SK-N-SH (cell line): ENCODE data around the gene LIPM. TPM values are rescaled to one million over a fixed set of nuclear protein-coding genes. Genes with fewer than 3 reads are reported as not detected.

ENCODE experiments used
- CTCF ChIA-PET: fragments of 300-600, 350-600 bp; formaldehyde crosslinking; extraction: SDS; loops from one replicate; lab custom pipeline; 2021; lab: Yijun Ruan, JAX
- POLR2A ChIA-PET: fragments of 350-600 bp; sonication (Branson Sonifier 250); formaldehyde crosslinking; extraction: SDS; loops from one replicate; lab custom pipeline; 2020; ENCODE audit warnings: antibody characterized with exemption, inconsistent platforms; lab: Yijun Ruan, JAX
- DNase-seq: peaks from one replicate; pipeline ENCODE4 v3.0.0; 2012
- H2AFZ ChIP-seq: fragments of 200-600 bp; sonication (generic); 2 replicates; pipeline ENCODE4 v1.8.1; 2016; ENCODE audit warnings: antibody characterized with exemption, mild to moderate bottlenecking, low read depth
- H3F3A ChIP-seq: fragments of 200-600 bp; sonication (generic); replicated peaks from 2 replicates; pipeline ENCODE3; 2016; ENCODE audit warnings: antibody characterized with exemption, mild to moderate bottlenecking; ENCODE audit not compliant: insufficient read depth
- H3K27ac ChIP-seq, 2 experiments: fragments of 200-500 bp in 1 of 2; fragments of 200-600 bp in 1 of 2; sonication (Bioruptor generic) in 1 of 2; sonication (generic), shearing (Covaris generic) in 1 of 2; 2 replicates each; pipeline versions ENCODE4 v1.5.1 to v1.6.1; 2014 to 2016; ENCODE audit warnings: low read depth in 2 of 2, inconsistent platforms in 1 of 2, low read length in 1 of 2, mild to moderate bottlenecking in 1 of 2, mixed read lengths in 1 of 2
- H3K27me3 ChIP-seq: fragments of 200-600 bp; sonication (generic), shearing (Covaris generic); 2 replicates; pipeline ENCODE4 v1.6.1; 2016; ENCODE audit warnings: mixed run types; ENCODE audit not compliant: insufficient read depth
- H3K36me3 ChIP-seq, 2 experiments: fragments of 200-500 bp in 1 of 2; fragments of 200-600 bp in 1 of 2; sonication (Bioruptor generic) in 1 of 2; sonication (generic) in 1 of 2; replicated peaks in 1 of 2; 2 replicates each; pipeline versions ENCODE3 to v1.5.1; 2014 to 2016; ENCODE audit warnings: low read length in 1 of 2, mild to moderate bottlenecking in 1 of 2; ENCODE audit not compliant: insufficient read depth in 2 of 2, control insufficient read depth in 1 of 2
- H3K4me1 ChIP-seq, 2 experiments: fragments of 200-500 bp in 1 of 2; fragments of 200-600 bp in 1 of 2; sonication (Bioruptor generic) in 1 of 2; sonication (generic), shearing (Covaris generic) in 1 of 2; 2 replicates each; pipeline versions ENCODE4 v1.5.1 to v1.6.1; 2014 to 2016; ENCODE audit warnings: low read depth in 1 of 2, low read length in 1 of 2, mixed run types in 1 of 2; ENCODE audit not compliant: insufficient read depth in 2 of 2, control insufficient read depth in 1 of 2
- H3K4me2 ChIP-seq: fragments of 200-600 bp; sonication (generic), shearing (Covaris generic); 2 replicates; pipeline ENCODE4 v1.6.1; 2017; ENCODE audit warnings: mixed run types
- H3K4me3 ChIP-seq, 2 experiments: fragments of 200-500 bp in 1 of 2; fragments of 200-600 bp in 1 of 2; sonication (Bioruptor generic) in 1 of 2; sonication (generic), shearing (Covaris generic) in 1 of 2; 2 replicates each; pipeline versions ENCODE4 v1.5.1 to v1.8.1; 2014 to 2016; ENCODE audit warnings: low read depth in 2 of 2, inconsistent platforms in 1 of 2, low read length in 1 of 2, mild to moderate bottlenecking in 1 of 2, mixed read lengths in 1 of 2, moderate library complexity in 1 of 2
- H3K79me2 ChIP-seq: fragments of 200-600 bp; sonication (generic); 2 replicates; pipeline ENCODE4 v1.8.1; 2017; ENCODE audit warnings: mild to moderate bottlenecking; ENCODE audit not compliant: insufficient read depth
- H3K9ac ChIP-seq: fragments of 200-600 bp; sonication (generic); 2 replicates; pipeline ENCODE4 v1.6.1; 2017; ENCODE audit warnings: mixed run types
- H3K9me2 ChIP-seq: fragments of 200-600 bp; sonication (generic); 2 replicates; pipeline ENCODE4 v1.6.1; 2017; ENCODE audit warnings: mixed run types
- H3K9me3 ChIP-seq: fragments of 200-600 bp; sonication (generic); 2 replicates; pipeline ENCODE4 v1.6.1; 2017; ENCODE audit warnings: mixed run types, mild to moderate bottlenecking, moderate library complexity
- H4K20me1 ChIP-seq: fragments of 200-600 bp; sonication (generic); 2 replicates; pipeline ENCODE4 v1.6.1; 2017; ENCODE audit warnings: mild to moderate bottlenecking, mixed run types; ENCODE audit not compliant: insufficient read depth
- CTCF ChIP-seq: fragments of 200-600 bp; sonication (generic); IDR thresholded peaks from 2 replicates; pipeline ENCODE4 v1.6.1; 2017; ENCODE audit warnings: antibody characterized with exemption, mild to moderate bottlenecking, moderate library complexity
- EZH2phosphoT487 ChIP-seq: fragments of 200-600 bp; sonication (generic); IDR thresholded peaks from 2 replicates; pipeline ENCODE4 v1.6.1; 2017; ENCODE audit warnings: low read depth, mixed run types, mild to moderate bottlenecking, antibody characterized with exemption, moderate library complexity, borderline replicate concordance
- FOXM1 ChIP-seq: IDR thresholded peaks from 2 replicates; pipeline ENCODE4 v1.4.0; 2012; ENCODE audit warnings: low read depth, mild to moderate bottlenecking
- GATA2 ChIP-seq: sonication (generic); formaldehyde crosslinking; IDR thresholded peaks from 2 replicates; pipeline ENCODE4 v1.5.0; 2020; ENCODE audit warnings: mild to moderate bottlenecking, missing genetic modification reagents
- IRF3 ChIP-seq: fragments of 150-350 bp; IDR thresholded peaks from 2 replicates; pipeline ENCODE4 v1.6.1; 2016; ENCODE audit warnings: mild to moderate bottlenecking, low read depth, low read length
- MAX ChIP-seq: IDR thresholded peaks from 2 replicates; pipeline ENCODE4 v1.4.0; 2012; ENCODE audit warnings: low read depth
- MEF2A ChIP-seq: IDR thresholded peaks from 2 replicates; pipeline ENCODE4 v1.4.0; 2012; ENCODE audit warnings: low read depth, borderline replicate concordance
- TAF1 ChIP-seq: IDR thresholded peaks from 2 replicates; pipeline ENCODE4 v1.6.1; 2012; ENCODE audit warnings: low read depth, mild to moderate bottlenecking, low read length, moderate library complexity, borderline replicate concordance
- USF2 ChIP-seq: fragments of 150-350 bp; IDR thresholded peaks from 2 replicates; pipeline ENCODE4 v1.6.1; 2017; ENCODE audit warnings: antibody characterized with exemption, low read length, low read depth, borderline replicate concordance
- polyA plus RNA-seq, 3 experiments: library from polyadenylated mRNA; depleted of rRNA; stranded (reverse); fragments of >200 nt; gene quantifications; 2 replicates each; pipeline ENCODE4 v1.2.3, GENCODE V29; 2012

Gene LIPM
- polyA plus RNA-seq, 1 of the 3 experiments (the other 2 are of a cell fraction), result not detected

- H3K27ac ChIP-seq, result no peak overlapping the region
- H3K9me3 ChIP-seq, result no peaks in the 10 kb centered on the region
- peaks cover 0 to 6% of the 10 kb centered on the region in 2 experiments; a peak in 2 of 4 replicates for H3K4me1 ChIP-seq
- no peak for DNase-seq
- no peaks in the 10 kb centered on the region for H3K9me2 ChIP-seq
- H3F3A ChIP-seq, result no peaks in the 10 kb centered on the region
- H3K9ac ChIP-seq, result no peak overlapping the region
- H3K4me3 ChIP-seq, result no peak overlapping the region
- no peaks in the 10 kb centered on the region for H3K27me3 ChIP-seq
- no peak overlapping the region for H3K4me2 ChIP-seq
- CTCF ChIA-PET, result interaction anchor here (0.7 to 2.7 kb wide), 6 partner anchors 9 to 64 kb away, joined by 3 to 15 read pairs (median 6); no protein-coding TSS in a partner anchor
- TF ChIP-seq EZH2phosphoT487 (no peak), IRF3 (no peak), MEF2A (no peak), TAF1 (no peak), CTCF (no peak), GATA2 (CRISPR knock-in tag) (no peak), USF2 (no peak), FOXM1 (no peak), MAX (no peak)
- no peaks in the 10 kb centered on the region for H3K79me2 ChIP-seq
- no peaks in the 10 kb centered on the region for H4K20me1 ChIP-seq
- no peaks in the 10 kb centered on the region for H3K36me3 ChIP-seq
- H2AFZ ChIP-seq, result no peak overlapping the region; the same call in 1 of the 2 replicates
- POLR2A ChIA-PET, result no interaction called here
These were observed 67.6 kb downstream of the LIPM start for GRCh38 chr10:88870089-88870488.

Other genes with a start within 250 kb of the LIPM start
- gene RNLS, start 219.4 kb upstream of the LIPM start, polyA plus RNA-seq (2012; rRNA removed), result not detected in 2 replicates
- gene LIPJ, start 216.0 kb upstream of the LIPM start, polyA plus RNA-seq (2012; rRNA removed), result not detected in 2 replicates
- 0.06 and 0.07 TPM in 2 replicates for gene LIPF, start 138.3 kb upstream of the LIPM start, polyA plus RNA-seq (2012; rRNA removed)
- not detected in 2 replicates for gene LIPK, start 96.5 kb upstream of the LIPM start, polyA plus RNA-seq (2012; rRNA removed)
- gene LIPN, start 42.7 kb upstream of the LIPM start, polyA plus RNA-seq (2012; rRNA removed), result not detected in 2 replicates
- gene ANKRD22, start 49.1 kb downstream of the LIPM start, polyA plus RNA-seq (2012; rRNA removed), result 0.15 TPM in 2 replicates
- 25.1 and 32.6 TPM in 2 replicates for gene STAMBPL1, start 77.5 kb downstream of the LIPM start, polyA plus RNA-seq (2012; rRNA removed)
- gene ACTA2, start 150.0 kb downstream of the LIPM start, polyA plus RNA-seq (2012; rRNA removed), result 119 and 130 TPM in 2 replicates
- 31.5 and 44.2 TPM in 2 replicates for gene FAS, start 188.1 kb downstream of the LIPM start, polyA plus RNA-seq (2012; rRNA removed)